ENCODE results near the gene KCNH1. TPM values are rescaled to one million over a fixed set of nuclear protein-coding genes. Genes with fewer than 3 reads are reported as not detected.

Gene KCNH1
- total RNA-seq, 3 donors from 2014 or later: 0.81 to 1.7 (median 1.2) TPM

GRCh38 chr1:210907251-210907805, 226.6 kb downstream of the KCNH1 start:
- intact Hi-C loops (cut with DNase I, micrococcal nuclease): no loop called here
- no peaks in the 10 kb centered on the region for H3K4me1 ChIP-seq (ENCODE audit: low read depth)
- H3K36me3 ChIP-seq (ENCODE audit: low read depth): no peaks in the 10 kb centered on the region
- no peak for TF ChIP-seq CTCF (IDR thresholded peaks at IDR 0.05)
- no peak overlapping the region for H3K4me3 ChIP-seq
- DNase-seq: no peak
- H3K9me3 ChIP-seq: no peaks in the 10 kb centered on the region
- ATAC-seq: no peak

GRCh38 chr1:210905944-210906453, 227.9 kb downstream of the KCNH1 start:
- no peak for DNase-seq

GRCh38 chr1:210905365-210905904, 228.5 kb downstream of the KCNH1 start:
- intact Hi-C loops (cut with DNase I, micrococcal nuclease): no loop called here
- Histone ChIP-seq H3K4me1 (ENCODE audit: low read depth) (no peaks in the 10 kb centered on the region), H3K9me3 (no peaks in the 10 kb centered on the region), H3K36me3 (ENCODE audit: low read depth) (no peaks in the 10 kb centered on the region), H3K4me3 (no peak overlapping the region)
- DNase-seq (no peak), ATAC-seq (no peak)
- no peak for TF ChIP-seq CTCF (IDR thresholded peaks at IDR 0.05)

More at GRCh38 chr1:210905944-210906453, 227.9 kb downstream of the KCNH1 start:
- Histone ChIP-seq H3K9me3 (no peaks in the 10 kb centered on the region), H3K4me3 (no peak overlapping the region), H3K4me1 (ENCODE audit: low read depth) (no peaks in the 10 kb centered on the region), H3K36me3 (ENCODE audit: low read depth) (no peaks in the 10 kb centered on the region)
- intact Hi-C loops (cut with DNase I, micrococcal nuclease): no loop called here
- TF ChIP-seq CTCF (IDR thresholded peaks at IDR 0.05): no peak
- ATAC-seq: no peak

GRCh38 chr1:210901981-210902770, 231.8 kb downstream of the KCNH1 start:
- intact Hi-C loops (cut with DNase I, micrococcal nuclease): no loop called here
- ATAC-seq (no peak), DNase-seq (no peak)
- TF ChIP-seq CTCF (IDR thresholded peaks at IDR 0.05): no peak
- Histone ChIP-seq H3K9me3 (no peaks in the 10 kb centered on the region), H3K36me3 (ENCODE audit: low read depth) (no peaks in the 10 kb centered on the region), H3K4me1 (ENCODE audit: low read depth) (no peaks in the 10 kb centered on the region), H3K4me3 (no peak overlapping the region)

GRCh38 chr1:210900820-210901219, 233.1 kb downstream of the KCNH1 start:
- H3K36me3 ChIP-seq (ENCODE audit: low read depth): no peaks in the 10 kb centered on the region
- DNase-seq (no peak), ATAC-seq (no peak)
- no peak for TF ChIP-seq CTCF (IDR thresholded peaks at IDR 0.05)
- intact Hi-C loops (cut with DNase I, micrococcal nuclease): no loop called here
- no peaks in the 10 kb centered on the region for H3K9me3 ChIP-seq
- H3K4me1 ChIP-seq (ENCODE audit: low read depth): no peaks in the 10 kb centered on the region
- no peak overlapping the region for H3K4me3 ChIP-seq

Measured in mucosa of descending colon (tissue), 3 donors.